Kidney epithelial cell (primary cell): ENCODE measurements around the gene SKA1. TPM values are rescaled to one million over a fixed set of nuclear protein-coding genes. Genes with fewer than 3 reads are reported as not detected.

ENCODE experiments used
- DNase-seq: peaks from one replicate; pipeline ENCODE4 v3.0.0-alpha.2; 2010; ENCODE audit warnings: low read depth
- H3K27me3 ChIP-seq: 2 replicates; pipeline ENCODE4 v1.6.0; 2011; ENCODE audit warnings: low read length; ENCODE audit not compliant: control insufficient read depth, insufficient read depth
- H3K36me3 ChIP-seq: 2 replicates; pipeline ENCODE4 v1.5.1; 2011; ENCODE audit warnings: low read length; ENCODE audit not compliant: control insufficient read depth, insufficient read depth
- H3K4me3 ChIP-seq: 2 replicates; pipeline ENCODE4 v1.5.1; 2011; ENCODE audit warnings: low read depth, mild to moderate bottlenecking, control low read depth, low read length
- CTCF ChIP-seq: IDR thresholded peaks from 2 replicates; pipeline ENCODE4 v1.5.1; 2011; ENCODE audit warnings: mild to moderate bottlenecking, moderate library complexity, low read length, control low read depth, inconsistent platforms; ENCODE audit not compliant: insufficient read depth, poor library complexity, severe bottlenecking
- total RNA-seq: library from RNA; depleted of rRNA; stranded (reverse); fragments of >200 nt; gene quantifications from 2 replicates; pipeline ENCODE4 v1.2.3, GENCODE V29; 2015

SKA1 gene
- total RNA-seq, 1 donor from 2014 or later: 5.1 TPM

- no peak for TF ChIP-seq CTCF
- Histone ChIP-seq H3K36me3 (no peaks in the 10 kb centered on the region), H3K27me3 (no peaks in the 10 kb centered on the region), H3K4me3 (no peak overlapping the region)
- no peak for DNase-seq
These were observed 19.0 kb downstream of the SKA1 start for GRCh38 chr18:50393802-50394201.

- TF ChIP-seq CTCF: no peak
- H3K4me3 ChIP-seq: no peak overlapping the region
- DNase-seq: no peak
- H3K27me3 ChIP-seq: no peaks in the 10 kb centered on the region
- no peaks in the 10 kb centered on the region for H3K36me3 ChIP-seq
These were observed 20.2 kb downstream of the SKA1 start for GRCh38 chr18:50395093-50395492.

GRCh38 chr18:50396005-50396660, 21.3 kb downstream of the SKA1 start:
- Histone ChIP-seq H3K4me3 (no peak overlapping the region), H3K27me3 (no peaks in the 10 kb centered on the region), H3K36me3 (no peaks in the 10 kb centered on the region)
- no peak for DNase-seq
- no peak for TF ChIP-seq CTCF

- DNase-seq: no peak
- no peak for TF ChIP-seq CTCF
- no peaks in the 10 kb centered on the region for H3K36me3 ChIP-seq
- peaks cover 3% of the 10 kb centered on the region for H3K27me3 ChIP-seq
- H3K4me3 ChIP-seq: no peak overlapping the region
These were observed 22.2 kb downstream of the SKA1 start for GRCh38 chr18:50397023-50397422.

GRCh38 chr18:50398099-50398498, 23.3 kb downstream of the SKA1 start:
- no peak for DNase-seq
- no peak for TF ChIP-seq CTCF
- Histone ChIP-seq H3K4me3 (no peak overlapping the region), H3K36me3 (no peaks in the 10 kb centered on the region), H3K27me3 (peaks cover 3% of the 10 kb centered on the region)

GRCh38 chr18:50398947-50399346, 24.1 kb downstream of the SKA1 start:
- no peak overlapping the region for H3K4me3 ChIP-seq
- no peak for DNase-seq
- H3K36me3 ChIP-seq: no peaks in the 10 kb centered on the region
- no peak for TF ChIP-seq CTCF
- H3K27me3 ChIP-seq: peaks cover 3% of the 10 kb centered on the region
